ENCODE data around the gene BHLHA9.

GRCh38 chr17:1234455-1234854 is 35.8 kb upstream of the BHLHA9 start:
- no peak for TF ChIP-seq CTCF (IDR thresholded peaks at IDR 0.05; ENCODE audit: poor library complexity)
- TF ChIP-seq EZH2phosphoT487 (IDR thresholded peaks at IDR 0.05; ENCODE audit: low read depth, severe bottlenecking, unreplicated experiment) = no peak
